ENCODE data around the gene BICDL2.

DNA sequence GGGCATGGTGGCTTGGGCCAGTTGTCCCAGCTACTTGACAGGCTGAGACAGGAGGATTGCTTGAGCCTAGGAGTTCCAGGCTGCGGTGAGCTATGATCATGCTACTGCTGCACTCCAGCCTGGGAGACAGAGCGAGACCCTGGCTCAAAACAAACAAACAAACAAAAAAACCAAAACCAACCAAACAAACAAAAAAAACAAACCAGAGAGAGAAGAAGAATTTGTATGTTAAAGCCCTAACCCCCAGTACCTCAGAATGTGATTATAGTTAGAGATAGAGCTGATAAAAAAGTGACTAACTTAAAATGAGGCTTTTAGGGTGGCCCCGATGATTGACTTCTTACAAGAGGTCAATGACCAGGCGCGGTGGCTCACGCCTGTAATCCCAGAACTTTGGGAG is 8.0 kb upstream of the BICDL2 start:
- TF ChIP-seq, protein P1, sequence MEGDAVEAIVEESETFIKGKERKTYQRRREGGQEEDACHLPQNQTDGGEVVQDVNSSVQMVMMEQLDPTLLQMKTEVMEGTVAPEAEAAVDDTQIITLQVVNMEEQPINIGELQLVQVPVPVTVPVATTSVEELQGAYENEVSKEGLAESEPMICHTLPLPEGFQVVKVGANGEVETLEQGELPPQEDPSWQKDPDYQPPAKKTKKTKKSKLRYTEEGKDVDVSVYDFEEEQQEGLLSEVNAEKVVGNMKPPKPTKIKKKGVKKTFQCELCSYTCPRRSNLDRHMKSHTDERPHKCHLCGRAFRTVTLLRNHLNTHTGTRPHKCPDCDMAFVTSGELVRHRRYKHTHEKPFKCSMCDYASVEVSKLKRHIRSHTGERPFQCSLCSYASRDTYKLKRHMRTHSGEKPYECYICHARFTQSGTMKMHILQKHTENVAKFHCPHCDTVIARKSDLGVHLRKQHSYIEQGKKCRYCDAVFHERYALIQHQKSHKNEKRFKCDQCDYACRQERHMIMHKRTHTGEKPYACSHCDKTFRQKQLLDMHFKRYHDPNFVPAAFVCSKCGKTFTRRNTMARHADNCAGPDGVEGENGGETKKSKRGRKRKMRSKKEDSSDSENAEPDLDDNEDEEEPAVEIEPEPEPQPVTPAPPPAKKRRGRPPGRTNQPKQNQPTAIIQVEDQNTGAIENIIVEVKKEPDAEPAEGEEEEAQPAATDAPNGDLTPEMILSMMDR (IDR thresholded peaks at IDR 0.05; ENCODE audit: extremely low read depth in 1 of 2, insufficient read depth in 1 of 2, low read depth in 1 of 2, low read length in 2 of 2), result no peak
- TF ChIP-seq POLR2AphosphoS5 (IDR thresholded peaks at IDR 0.05; ENCODE audit: insufficient read depth, low read depth, low read length), result no peak
- TF ChIP-seq POLR2A (IDR thresholded peaks at IDR 0.05; ENCODE audit: low read depth, low read length), result no peak
- no peak for TF ChIP-seq EZH2 (IDR thresholded peaks at IDR 0.05; ENCODE audit: borderline replicate concordance, low read depth, low read length, severe bottlenecking)
- no peak for TF ChIP-seq GATA2 (IDR thresholded peaks at IDR 0.05; ENCODE audit: insufficient read depth, insufficient read length, low read depth, low read length)
- TF ChIP-seq JUN (IDR thresholded peaks at IDR 0.05; ENCODE audit: borderline replicate concordance, insufficient read depth, insufficient read length, low read depth), result no peak
- no peak for TF ChIP-seq FOS (IDR thresholded peaks at IDR 0.05; ENCODE audit: borderline replicate concordance, insufficient read depth, low read length)
- TF ChIP-seq MYC (IDR thresholded peaks at IDR 0.05; ENCODE audit: low read depth, low read length), result no peak
- TF ChIP-seq, protein P2, sequence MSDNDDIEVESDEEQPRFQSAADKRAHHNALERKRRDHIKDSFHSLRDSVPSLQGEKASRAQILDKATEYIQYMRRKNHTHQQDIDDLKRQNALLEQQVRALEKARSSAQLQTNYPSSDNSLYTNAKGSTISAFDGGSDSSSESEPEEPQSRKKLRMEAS (IDR thresholded peaks at IDR 0.05; ENCODE audit: insufficient read depth, insufficient read length), result no peak
